EL (cell line): ENCODE measurements around the gene CDK15.
"Not testable (repeated sequence)": the region's sequence is repeated elsewhere in the genome, so short reads cannot be mapped to it uniquely, and the experiment has no call there.

Experiments
- DNase-seq: peaks from one replicate; pipeline ENCODE4 v3.0.0-alpha.2; 2016

Gene CDK15

GRCh38 chr2:201806442-201807170 lies at the start of gene CDK15:
CDK15 (plus strand) TSS chr2:201806537; CDS start chr2:201806665, 128 bp downstream.
- peak; percentile 72 for DNase-seq

- DNase-seq: no peak
Measured at GRCh38 chr2:201758234-201758633, 48.1 kb upstream of the CDK15 start.

DNA sequence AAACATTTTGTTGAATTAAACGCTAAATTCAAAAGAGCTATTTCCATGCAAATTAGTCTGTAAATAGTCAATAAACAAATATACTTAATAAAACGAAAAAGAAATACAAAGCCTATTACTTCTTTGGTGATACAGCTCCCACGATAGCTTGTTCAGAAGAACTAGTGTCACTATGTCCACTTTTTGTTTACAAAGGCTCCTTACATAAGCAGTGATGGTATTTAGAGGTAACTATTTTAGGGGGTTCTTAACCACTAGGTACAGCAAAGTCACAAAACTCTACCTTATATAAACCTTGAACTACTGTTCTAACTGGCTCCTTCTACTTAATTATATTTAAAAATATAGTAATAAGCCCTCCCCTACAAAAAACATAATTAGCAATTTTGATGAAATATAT lies 47.5 kb upstream of the CDK15 start:
- DNase-seq: no peak

GRCh38 chr2:201759567-201759966 lies 46.8 kb upstream of the CDK15 start:
- no peak for DNase-seq

DNA sequence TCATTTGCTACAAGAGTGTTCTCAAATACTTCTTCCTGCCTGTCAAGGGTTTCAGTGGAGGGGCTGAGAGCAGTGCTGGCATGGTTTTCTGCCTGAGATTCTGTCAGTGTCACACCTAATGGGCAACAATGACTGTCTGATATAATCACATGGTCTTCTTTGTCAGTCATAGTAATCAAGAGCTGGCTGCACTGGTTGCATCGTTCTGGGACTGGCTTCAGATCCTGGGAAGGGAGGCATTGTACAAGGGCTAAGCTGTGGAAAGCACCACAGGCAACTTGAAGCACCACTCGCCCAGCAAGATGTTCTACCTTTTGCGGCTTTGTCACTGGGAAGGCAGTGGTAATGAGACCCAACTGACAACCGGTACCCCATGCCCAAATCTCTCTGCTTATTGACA lies 45.2 kb upstream of the CDK15 start:
- DNase-seq: no peak

- DNase-seq: not testable (repeated sequence)
Measured at GRCh38 chr2:201764469-201764868, 41.9 kb upstream of the CDK15 start.

- DNase-seq: no peak
Measured at GRCh38 chr2:201765799-201766198, 40.5 kb upstream of the CDK15 start.

DNA sequence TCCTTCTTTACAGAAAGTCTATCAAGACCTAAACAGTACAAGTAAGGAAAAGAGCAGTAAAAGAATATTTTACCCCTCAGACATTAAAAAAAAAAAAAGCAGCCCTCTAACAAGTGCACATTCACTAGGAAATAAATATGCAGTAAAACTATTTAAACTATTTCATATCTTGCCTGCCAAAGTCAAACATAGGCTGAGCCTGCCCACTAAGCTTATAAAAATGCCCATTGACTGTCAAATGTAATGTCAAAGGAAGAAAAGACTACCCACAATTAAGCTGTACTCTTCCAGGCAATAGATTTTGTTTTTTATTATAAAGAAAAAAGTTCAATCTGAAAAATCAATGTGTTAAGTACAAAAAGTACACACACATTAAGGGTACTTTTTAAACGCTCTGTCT lies 37.4 kb upstream of the CDK15 start:
- DNase-seq: peak; percentile 76

DNA sequence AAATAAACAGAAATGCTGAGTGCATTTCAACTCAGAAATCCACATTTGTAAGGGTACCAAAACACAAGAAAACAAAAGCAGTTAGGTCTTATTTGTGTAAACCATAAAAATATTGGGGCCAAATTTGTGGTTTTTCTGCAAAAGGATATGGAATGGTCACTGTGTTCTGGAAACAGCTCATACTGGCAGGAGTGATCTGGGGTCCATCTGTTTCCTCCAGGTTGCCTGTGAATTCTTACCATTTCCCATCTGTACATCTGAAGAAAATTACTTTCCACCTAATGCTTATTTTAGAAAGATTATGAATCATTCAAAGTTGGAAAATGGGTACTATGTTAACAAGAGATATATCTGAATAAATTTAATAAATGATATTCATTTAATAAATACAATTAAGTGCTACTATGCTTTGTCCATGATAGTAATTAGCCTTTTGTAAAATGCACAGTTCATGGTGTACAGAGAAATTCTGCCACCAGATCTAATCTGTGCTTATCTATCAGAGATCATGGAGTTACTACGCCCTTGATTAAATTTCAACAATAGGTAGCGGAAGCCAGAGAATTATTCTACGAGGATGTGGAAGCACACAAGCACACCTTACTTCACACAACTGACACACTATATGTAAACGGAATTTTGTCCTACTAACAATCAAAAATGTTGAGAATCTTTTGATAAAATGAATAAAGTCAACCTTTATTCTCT lies 36.5 kb upstream of the CDK15 start:
- DNase-seq: peak; percentile 14

DNA sequence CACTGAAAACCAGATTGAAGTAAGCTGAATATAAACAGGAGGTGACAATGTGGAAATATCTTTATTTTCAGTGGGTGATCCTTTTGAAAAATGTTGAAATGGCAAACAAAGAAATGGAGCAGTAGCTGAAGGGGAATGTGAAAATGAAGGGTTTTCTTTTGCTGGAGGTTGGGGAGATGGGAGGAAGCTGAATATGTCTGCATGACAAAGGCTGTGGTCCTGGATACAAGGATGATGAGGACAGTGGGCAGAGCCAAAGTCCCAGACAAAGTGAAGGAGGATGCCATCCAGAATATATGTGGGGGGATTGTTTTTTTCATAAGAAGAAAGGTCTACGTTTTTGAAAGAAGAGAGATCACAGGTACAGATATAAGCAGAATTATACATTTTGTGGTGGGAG lies 32.3 kb upstream of the CDK15 start:
- DNase-seq: no peak

GRCh38 chr2:201774546-201774945 lies 31.8 kb upstream of the CDK15 start:
- DNase-seq: no peak

GRCh38 chr2:201775326-201775725 lies 31.0 kb upstream of the CDK15 start:
- DNase-seq: no peak

DNA sequence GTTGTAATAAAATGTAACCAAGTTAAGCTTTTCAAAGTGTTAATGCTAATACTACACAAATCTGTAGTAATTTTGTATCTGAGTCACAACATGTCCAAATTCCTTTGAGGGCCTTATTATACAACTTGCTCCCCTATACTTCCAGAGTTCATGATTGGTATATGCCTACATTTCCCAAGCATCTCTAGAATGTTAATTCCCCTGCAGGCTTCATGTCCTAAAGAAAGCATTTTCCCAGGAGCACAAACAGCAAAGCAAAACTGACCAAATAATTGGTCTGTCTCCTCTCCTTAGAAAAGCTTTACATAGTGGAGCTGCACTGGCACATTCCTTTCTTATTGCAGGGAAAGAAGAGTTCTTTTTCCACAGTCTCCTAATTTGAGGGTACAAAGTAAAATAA lies 29.3 kb upstream of the CDK15 start:
- DNase-seq: peak; percentile 80

DNA sequence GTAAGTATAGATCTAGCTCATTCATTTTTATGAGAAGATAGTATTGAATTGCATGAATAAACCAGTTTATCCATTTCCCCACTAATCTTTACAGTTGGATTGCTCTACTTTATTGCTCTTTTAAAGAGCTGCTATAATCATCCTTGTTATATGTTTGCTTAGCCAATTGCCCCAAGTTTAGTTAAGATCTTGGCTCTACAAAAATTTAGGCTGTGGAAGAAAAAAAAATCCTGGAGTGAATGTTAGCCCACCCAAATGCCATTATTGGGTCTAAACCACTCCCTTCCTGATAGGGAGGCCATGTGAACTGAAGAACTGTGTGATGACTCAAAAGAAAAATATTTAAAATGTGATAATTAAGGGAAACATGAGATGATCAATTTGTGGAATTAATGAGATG lies 28.5 kb upstream of the CDK15 start:
- DNase-seq: peak; percentile 15

DNA sequence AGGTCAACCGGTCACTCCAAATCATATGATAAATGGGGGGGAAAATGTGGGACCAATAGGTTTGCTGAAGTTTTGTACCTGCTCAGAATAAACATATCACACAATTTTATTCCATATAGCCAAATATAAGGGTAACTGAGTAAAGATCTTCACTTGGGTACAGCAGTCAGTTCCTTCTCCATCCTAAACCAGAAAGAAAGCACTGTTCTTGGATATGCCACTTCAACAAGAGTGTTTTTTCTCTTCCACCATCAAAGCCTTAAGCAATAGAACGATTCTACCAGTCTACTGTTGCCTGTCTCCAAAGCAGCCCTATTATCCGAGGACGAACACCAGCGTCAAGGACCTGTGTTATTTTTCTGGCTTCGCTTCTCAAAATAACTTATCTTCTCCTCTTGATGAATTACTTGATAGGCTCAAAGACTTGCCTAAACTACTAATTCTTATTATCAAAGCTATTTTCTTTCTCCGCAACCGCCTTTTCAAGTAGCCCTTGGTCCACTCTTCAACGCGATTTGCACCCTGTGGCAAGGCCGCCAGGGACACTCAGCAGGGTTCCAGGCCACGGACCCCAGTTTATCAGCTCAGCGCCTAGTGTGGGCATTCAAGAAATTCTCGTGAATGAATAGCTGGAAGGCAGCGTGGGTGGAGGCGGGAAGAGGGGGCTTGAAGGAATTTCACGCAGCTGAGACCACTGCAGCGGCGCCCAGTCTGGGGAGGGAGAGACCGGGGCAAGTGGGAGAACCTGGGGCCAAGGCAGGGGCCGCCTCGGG lies 26.2 kb upstream of the CDK15 start:
- no peak for DNase-seq

GRCh38 chr2:201780674-201781493 lies 25.5 kb upstream of the CDK15 start, which contains the start of gene ALS2:
ALS2 (minus strand) TSS chr2:201780933; CDS start chr2:201768885, 12,048 bp downstream.
- peak; percentile 100 for DNase-seq

- DNase-seq: no peak
Measured at GRCh38 chr2:201781557-201782051, 24.7 kb upstream of the CDK15 start.

GRCh38 chr2:201784563-201784962 lies 21.8 kb upstream of the CDK15 start:
- DNase-seq: no peak

GRCh38 chr2:201785135-201785534 lies 21.2 kb upstream of the CDK15 start:
- DNase-seq: no peak

DNA sequence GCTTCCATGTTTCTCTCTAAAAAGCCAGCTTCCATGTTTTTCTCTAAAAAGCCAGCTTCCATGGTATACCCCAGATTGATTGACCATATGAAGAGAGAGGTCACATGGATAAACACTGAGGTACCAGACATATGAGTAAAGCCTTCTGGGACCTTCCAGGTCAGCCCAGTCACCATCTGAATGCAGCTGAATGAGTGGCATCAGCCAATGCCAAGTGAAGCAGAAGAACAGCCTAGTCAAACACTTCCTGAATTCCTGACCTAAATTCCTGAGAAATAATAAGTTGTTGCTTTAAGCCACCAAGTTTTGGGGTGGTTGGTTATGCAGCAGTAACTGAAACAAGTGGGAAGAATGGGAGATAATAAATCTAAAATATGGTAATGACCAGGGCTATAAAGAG lies 19.9 kb upstream of the CDK15 start:
- peak; percentile 54 for DNase-seq

DNA sequence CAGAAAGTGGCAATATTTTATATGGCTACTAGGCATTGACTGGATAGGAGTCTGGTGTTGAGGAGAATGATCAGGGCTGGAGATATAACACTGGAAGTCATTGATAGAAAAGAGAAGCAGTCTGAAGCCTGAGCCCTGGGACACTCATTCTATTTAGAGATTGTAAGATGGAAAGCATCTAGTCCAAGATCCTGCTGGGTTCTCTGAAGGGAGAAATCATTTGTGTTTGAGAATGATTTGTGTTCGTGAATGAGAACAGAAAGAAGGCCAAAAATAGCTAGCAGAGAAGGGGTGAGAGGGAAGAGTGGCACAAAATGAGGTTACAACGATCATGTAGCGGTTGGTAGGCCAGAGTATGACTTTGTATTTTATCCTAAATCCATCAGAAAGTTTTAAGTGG lies 18.0 kb upstream of the CDK15 start:
- DNase-seq: no peak

GRCh38 chr2:201789395-201789794 lies 16.9 kb upstream of the CDK15 start:
- DNase-seq: no peak

DNA sequence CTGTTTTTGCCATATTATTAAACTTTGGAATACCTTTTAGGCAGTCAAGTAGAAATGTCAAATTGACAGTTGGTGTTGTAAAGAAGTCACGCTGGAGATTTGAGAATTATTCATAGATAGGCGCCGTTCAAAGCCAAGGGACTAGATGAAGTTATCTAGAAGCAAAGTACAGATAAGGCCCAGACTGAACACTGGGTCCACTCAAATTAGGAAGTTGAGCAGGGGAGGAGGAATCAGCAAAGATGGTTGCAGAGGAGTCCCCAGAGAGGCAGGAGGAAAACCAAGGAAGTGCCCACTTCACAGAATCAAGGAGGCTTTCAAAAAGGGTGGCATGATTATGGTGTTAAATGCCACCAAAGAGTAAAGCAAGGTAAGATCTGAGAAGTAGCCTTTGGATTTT lies 16.0 kb upstream of the CDK15 start:
- DNase-seq: no peak
